ENCODE results near the gene RFC3. TPM values are rescaled to one million over a fixed set of nuclear protein-coding genes. Genes with fewer than 3 reads are reported as not detected.

RFC3 gene
- total and polyA plus RNA-seq, 2 of the 13 experiments (the other 11 are each of a cell fraction or from before 2014, with no cell fraction given): 16.0 to 55.7 TPM

DNA sequence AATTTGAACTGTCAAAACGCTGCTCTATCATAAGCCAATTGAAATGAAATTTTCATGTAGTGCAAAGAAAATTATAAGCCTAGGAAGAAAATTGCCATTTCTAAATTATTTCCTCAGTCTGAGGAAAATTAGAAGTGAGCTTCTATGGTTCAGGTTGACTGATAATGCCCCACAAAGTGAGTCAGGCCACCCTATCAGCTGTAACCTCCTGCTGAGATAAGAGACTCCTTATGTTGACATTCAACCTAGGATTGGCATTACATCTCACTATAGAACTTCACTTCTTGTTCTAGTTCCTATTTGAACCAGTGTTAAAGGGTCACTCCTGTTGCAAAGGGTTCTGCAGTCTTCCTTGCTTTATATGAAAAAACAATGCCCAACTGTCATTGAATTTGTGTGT is 32.6 kb upstream of the RFC3 start:
- no peak overlapping the region for H3K4me2 ChIP-seq (ENCODE audit: low read depth, low read length)
- H3K9me3 ChIP-seq (ENCODE audit: low read length): no peaks in the 10 kb centered on the region
- in situ Hi-C loops (cut with HindIII; ENCODE audit: extremely low pct_ligation_motif_present, low pct_unique_long_range_greater_than_20kb) (loop anchor here (25.0 kb wide), 1 partner anchor 1377 kb away; no protein-coding TSS in a partner anchor), intact Hi-C loops (cut with micrococcal nuclease; ENCODE audit: unreplicated experiment) (no loop called here)
- DNase-seq (ENCODE audit: low spot score) (no peak), FAIRE-seq (no peak), ATAC-seq (no peak)
- H3K4me1 ChIP-seq (ENCODE audit: insufficient read depth, low read length): peaks cover 6% of the 10 kb centered on the region; the same call in 1 of the 2 replicates
- TF ChIP-seq TFDP1 (CRISPR knock-in tag; IDR thresholded peaks at IDR 0.05; ENCODE audit: borderline replicate concordance) (no peak), THAP7 (CRISPR knock-in tag; IDR thresholded peaks at IDR 0.05) (no peak), POLR2A (IDR thresholded peaks at IDR 0.05; ENCODE audit: insufficient read depth in 1 of 2, low read depth in 2 of 2, low read length in 2 of 2) (no peak), ZNF251 (CRISPR knock-in tag; IDR thresholded peaks at IDR 0.05) (no peak), KMT2A (CRISPR knock-in tag; IDR thresholded peaks at IDR 0.05) (no peak), GPBP1L1 (CRISPR knock-in tag; IDR thresholded peaks at IDR 0.05) (no peak), TAF15 (IDR thresholded peaks at IDR 0.05; ENCODE audit: low read depth, low read length, poor library complexity, severe bottlenecking) (no peak), SP5 (CRISPR knock-in tag; IDR thresholded peaks at IDR 0.05; ENCODE audit: borderline replicate concordance, low read depth) (no peak), ZMAT3 (CRISPR knock-in tag; conservative IDR thresholded peaks at IDR 0.05) (no peak), FOXK2 (IDR thresholded peaks at IDR 0.05) (no peak), ZNF7 (CRISPR knock-in tag; IDR thresholded peaks at IDR 0.05) (no peak), ZNF766 (CRISPR knock-in tag; IDR thresholded peaks at IDR 0.05; ENCODE audit: borderline replicate concordance) (no peak), ETV6 (CRISPR knock-in tag; conservative IDR thresholded peaks at IDR 0.05) (no peak), ZNF883 (CRISPR knock-in tag; IDR thresholded peaks at IDR 0.05; ENCODE audit: not compliant biosample characterization) (no peak), TBX3 (IDR thresholded peaks at IDR 0.05; ENCODE audit: borderline replicate concordance) (no peak)
- TF ChIP-seq, protein P1, sequence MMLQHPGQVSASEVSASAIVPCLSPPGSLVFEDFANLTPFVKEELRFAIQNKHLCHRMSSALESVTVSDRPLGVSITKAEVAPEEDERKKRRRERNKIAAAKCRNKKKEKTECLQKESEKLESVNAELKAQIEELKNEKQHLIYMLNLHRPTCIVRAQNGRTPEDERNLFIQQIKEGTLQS (CRISPR knock-in tag; IDR thresholded peaks at IDR 0.05): no peak
- BruUV-seq (replicated peaks): no TSS peak
- H2AFZ ChIP-seq (ENCODE audit: low read length): no peak overlapping the region
- H3K79me2 ChIP-seq (ENCODE audit: insufficient read depth, low read length): no peaks in the 10 kb centered on the region
- ChIA-PET POLR2A (no interaction called here), CTCF (ENCODE audit: low intra/inter-chr PET ratio, low total read pairs) (no interaction called here)
- H3K27me3 ChIP-seq (ENCODE audit: control insufficient read depth in 1 of 2, insufficient read depth in 2 of 2, low read length in 2 of 2): peaks cover 0 to 2% of the 10 kb centered on the region in 2 experiments; a peak in 1 of 5 replicates
- no peaks in the 10 kb centered on the region for H4K20me1 ChIP-seq (ENCODE audit: insufficient read depth, low read length)
- H3K4me3 ChIP-seq (replicated peaks in 1 of 3; ENCODE audit: insufficient read depth in 1 of 3, low read depth in 2 of 3, low read length in 3 of 3): no peak overlapping the region
- H3K9ac ChIP-seq (ENCODE audit: insufficient read depth, low read depth, low read length): no peak overlapping the region
- H3K27ac ChIP-seq (ENCODE audit: extremely low read length, insufficient read depth, low read length): no peak overlapping the region
- no peaks in the 10 kb centered on the region for H3K36me3 ChIP-seq (replicated peaks in 1 of 2; ENCODE audit: control insufficient read depth in 1 of 2, insufficient read depth in 2 of 2, low read length in 2 of 2)
- 47% methylated on average over 1 of the region's 1 CpG for WGBS (ENCODE audit: low lambda C conversion rate)
